Hepatocyte (in vitro differentiated cells): Measurements from ENCODE around the gene PYCR2.

Experiments used
- EZH2phosphoT487 ChIP-seq: fragments of 200-600 bp; sonication (generic); IDR thresholded peaks from one replicate; pipeline ENCODE4 v1.6.1; 2018; ENCODE audit warnings: antibody characterized with exemption, mild to moderate bottlenecking, low read depth, moderate library complexity; ENCODE audit not compliant: unreplicated experiment, severe bottlenecking
- TF ChIP-seq, protein P1 (sequence below): fragments of 200-600 bp; sonication (generic); IDR thresholded peaks from 2 replicates; pipeline ENCODE4 v1.5.1; 2016; ENCODE audit warnings: antibody characterized with exemption, mild to moderate bottlenecking; ENCODE audit not compliant: poor library complexity

DNA sequence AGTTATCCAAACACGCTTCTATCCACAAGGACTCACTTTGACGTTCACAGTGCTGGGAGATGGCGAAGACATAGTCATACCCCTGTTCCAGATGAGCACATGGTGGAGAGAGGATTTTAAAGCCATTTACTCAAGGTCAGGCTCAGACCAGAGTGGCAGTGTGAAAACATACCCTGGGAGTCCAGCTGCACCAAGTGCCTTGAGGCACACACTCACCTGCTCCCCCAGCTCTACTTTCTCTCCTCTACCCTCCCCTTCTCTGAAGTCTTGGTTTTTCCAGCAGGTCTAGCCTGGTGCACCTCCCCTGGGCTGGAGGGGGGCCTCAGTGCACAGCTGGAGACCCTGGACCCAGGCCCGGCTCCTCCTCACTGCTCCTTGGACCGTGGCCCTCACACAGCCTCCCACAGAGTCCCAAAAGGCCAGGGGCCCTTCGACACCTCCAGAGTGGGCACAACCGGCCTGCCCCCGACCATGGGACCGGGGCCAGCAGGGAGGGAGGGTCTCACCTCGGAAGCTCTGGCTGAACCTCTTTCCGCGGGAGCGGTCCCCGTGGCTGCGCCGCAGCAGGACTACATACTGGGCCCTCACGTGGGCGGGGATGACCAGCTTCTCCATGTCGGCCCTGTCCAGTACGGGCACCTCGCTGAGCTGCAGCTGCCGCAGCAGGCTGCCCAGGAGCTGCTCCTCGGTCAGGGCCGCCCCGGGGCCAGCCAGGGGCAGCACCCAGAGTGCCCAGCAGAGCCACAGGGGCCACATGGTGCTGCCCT is 16.5 kb upstream of the PYCR2 start:
- no peak for TF ChIP-seq EZH2phosphoT487
- TF ChIP-seq, protein P1, sequence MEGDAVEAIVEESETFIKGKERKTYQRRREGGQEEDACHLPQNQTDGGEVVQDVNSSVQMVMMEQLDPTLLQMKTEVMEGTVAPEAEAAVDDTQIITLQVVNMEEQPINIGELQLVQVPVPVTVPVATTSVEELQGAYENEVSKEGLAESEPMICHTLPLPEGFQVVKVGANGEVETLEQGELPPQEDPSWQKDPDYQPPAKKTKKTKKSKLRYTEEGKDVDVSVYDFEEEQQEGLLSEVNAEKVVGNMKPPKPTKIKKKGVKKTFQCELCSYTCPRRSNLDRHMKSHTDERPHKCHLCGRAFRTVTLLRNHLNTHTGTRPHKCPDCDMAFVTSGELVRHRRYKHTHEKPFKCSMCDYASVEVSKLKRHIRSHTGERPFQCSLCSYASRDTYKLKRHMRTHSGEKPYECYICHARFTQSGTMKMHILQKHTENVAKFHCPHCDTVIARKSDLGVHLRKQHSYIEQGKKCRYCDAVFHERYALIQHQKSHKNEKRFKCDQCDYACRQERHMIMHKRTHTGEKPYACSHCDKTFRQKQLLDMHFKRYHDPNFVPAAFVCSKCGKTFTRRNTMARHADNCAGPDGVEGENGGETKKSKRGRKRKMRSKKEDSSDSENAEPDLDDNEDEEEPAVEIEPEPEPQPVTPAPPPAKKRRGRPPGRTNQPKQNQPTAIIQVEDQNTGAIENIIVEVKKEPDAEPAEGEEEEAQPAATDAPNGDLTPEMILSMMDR = no peak
